Right atrium auricular region (tissue), 2 donors: ENCODE measurements around the gene PDS5A. TPM values are rescaled to one million over a fixed set of nuclear protein-coding genes. Genes with fewer than 3 reads are reported as not detected.

ENCODE experiments used
- DNase-seq: peaks from one replicate; pipeline ENCODE4 v3.0.0-alpha.2; 2019; ENCODE audit warnings: low spot score
- H3K27ac ChIP-seq, 2 donors: fragments of 200-600 bp; sonication (generic); 1 replicate in 1 of 2; 2 replicates in 1 of 2; pipeline ENCODE4 v1.5.1; 2016 to 2019
- H3K27me3 ChIP-seq, 2 donors: fragments of 200-600 bp; sonication (generic); one replicate each; pipeline versions ENCODE4 v1.5.1 to v1.6.0; 2017 to 2019
- H3K36me3 ChIP-seq: fragments of 200-600 bp; sonication (generic); one replicate; pipeline ENCODE4 v1.5.1; 2016
- H3K4me1 ChIP-seq, 2 donors: fragments of 200-600 bp; sonication (generic); one replicate each; pipeline versions ENCODE4 v1.5.1 to v1.6.0; 2017 to 2019
- H3K4me3 ChIP-seq, 2 donors: fragments of 200-600 bp; sonication (generic); 1 replicate in 1 of 2; 2 replicates in 1 of 2; pipeline ENCODE4 v1.5.1; 2017 to 2019; ENCODE audit warnings: mild to moderate bottlenecking in 1 of 2, moderate library complexity in 1 of 2
- H3K9me3 ChIP-seq, 2 donors: fragments of 200-600 bp; sonication (generic); one replicate each; pipeline ENCODE4 v1.5.1; 2019
- total RNA-seq, 2 donors: library from RNA; depleted of rRNA; stranded (reverse); fragments of >200 nt; gene quantifications; one replicate each; pipeline ENCODE4 v1.1.0, GENCODE V29; 2016
- TF ChIP-seq, protein P1 (sequence below), 2 donors: fragments of 200-600 bp; sonication (generic); IDR thresholded peaks; one replicate each; pipeline ENCODE4 v1.5.1; 2019; ENCODE audit warnings: antibody characterized with exemption in 2 of 2

PDS5A gene
- total RNA-seq, 2 donors from 2014 or later = 29.5 to 30.3 TPM

DNA sequence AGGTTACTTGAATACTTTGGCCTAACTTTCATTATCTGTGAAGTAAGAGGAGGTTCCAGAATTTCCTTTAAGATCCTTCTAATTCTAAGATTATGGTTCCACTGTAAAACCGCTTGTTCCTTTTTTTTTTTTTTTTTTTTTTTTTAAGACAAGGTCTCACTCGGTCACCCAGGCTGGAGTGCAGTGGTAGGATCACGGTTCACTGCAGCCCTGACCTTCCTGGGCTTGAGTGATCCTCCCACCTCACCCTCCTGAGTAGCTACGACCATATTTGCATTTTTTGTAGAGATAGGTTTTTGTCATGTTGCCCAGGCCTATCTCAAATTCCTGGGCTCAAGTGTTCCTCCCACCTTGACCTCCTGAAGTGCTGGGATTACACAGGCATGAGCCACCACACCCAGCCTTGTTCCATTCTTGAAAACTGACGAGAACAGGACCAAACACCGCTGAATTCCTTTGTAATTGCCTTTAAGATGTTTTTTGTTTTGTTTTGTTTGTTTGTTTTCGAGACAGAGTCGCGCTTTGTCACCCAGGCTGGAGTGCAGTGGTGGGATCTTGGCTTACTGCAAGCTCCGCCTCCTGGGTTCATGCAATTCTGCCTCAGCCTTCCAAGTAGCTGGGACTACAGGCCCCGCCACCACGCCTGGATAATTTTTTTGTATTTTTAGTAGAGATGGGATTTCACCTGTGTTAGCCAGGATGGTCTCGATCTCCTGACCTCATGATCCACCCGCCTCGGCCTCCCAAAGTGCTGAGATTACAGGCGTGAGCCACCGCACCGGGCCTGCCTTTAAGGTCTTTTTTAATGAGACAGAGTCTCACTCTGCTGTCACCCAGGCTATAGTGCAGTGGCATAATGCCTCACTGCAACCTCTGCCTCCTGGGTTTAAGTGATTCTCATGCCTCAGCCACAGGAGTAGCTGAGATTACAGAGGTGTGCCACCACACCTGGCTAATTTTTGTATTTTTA lies 6.8 kb downstream of the PDS5A start:
- peaks cover 0 to 31% of the 10 kb centered on the region in 2 donors for H3K4me1 ChIP-seq
- peak overlapping the region in 1 of 2 donors; percentile 41 for H3K27ac ChIP-seq
- no peaks in the 10 kb centered on the region for H3K27me3 ChIP-seq
- no peaks in the 10 kb centered on the region for H3K9me3 ChIP-seq
- DNase-seq = no peak
- TF ChIP-seq, protein P1, sequence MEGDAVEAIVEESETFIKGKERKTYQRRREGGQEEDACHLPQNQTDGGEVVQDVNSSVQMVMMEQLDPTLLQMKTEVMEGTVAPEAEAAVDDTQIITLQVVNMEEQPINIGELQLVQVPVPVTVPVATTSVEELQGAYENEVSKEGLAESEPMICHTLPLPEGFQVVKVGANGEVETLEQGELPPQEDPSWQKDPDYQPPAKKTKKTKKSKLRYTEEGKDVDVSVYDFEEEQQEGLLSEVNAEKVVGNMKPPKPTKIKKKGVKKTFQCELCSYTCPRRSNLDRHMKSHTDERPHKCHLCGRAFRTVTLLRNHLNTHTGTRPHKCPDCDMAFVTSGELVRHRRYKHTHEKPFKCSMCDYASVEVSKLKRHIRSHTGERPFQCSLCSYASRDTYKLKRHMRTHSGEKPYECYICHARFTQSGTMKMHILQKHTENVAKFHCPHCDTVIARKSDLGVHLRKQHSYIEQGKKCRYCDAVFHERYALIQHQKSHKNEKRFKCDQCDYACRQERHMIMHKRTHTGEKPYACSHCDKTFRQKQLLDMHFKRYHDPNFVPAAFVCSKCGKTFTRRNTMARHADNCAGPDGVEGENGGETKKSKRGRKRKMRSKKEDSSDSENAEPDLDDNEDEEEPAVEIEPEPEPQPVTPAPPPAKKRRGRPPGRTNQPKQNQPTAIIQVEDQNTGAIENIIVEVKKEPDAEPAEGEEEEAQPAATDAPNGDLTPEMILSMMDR (IDR thresholded peaks at IDR 0.05) = no peak
- H3K36me3 ChIP-seq = peaks cover 12% of the 10 kb centered on the region
- no peak overlapping the region for H3K4me3 ChIP-seq

DNA sequence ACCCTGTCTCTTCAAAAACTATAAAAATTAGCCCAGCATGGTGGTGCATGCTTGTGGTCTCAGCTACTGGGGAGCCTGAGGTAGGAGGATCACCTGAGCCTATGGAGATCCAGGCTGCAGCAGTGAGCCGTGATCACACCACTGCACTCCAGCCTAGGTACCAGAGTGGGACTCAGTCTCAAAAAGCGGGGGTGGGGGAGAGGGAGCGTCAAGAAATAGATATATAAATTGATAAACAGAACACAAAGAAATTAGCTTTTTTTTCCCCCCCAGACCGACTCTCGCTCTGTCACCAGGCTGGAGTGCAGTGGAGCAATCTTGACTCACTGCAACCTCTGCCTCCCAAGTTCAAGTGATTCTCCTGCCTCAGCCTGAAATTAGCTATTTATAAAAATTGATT lies 14.1 kb downstream of the PDS5A start:
- Histone ChIP-seq H3K4me3 (no peak overlapping the region), H3K4me1 (no peaks in the 10 kb centered on the region), H3K9me3 (no peaks in the 10 kb centered on the region), H3K27me3 (no peaks in the 10 kb centered on the region), H3K36me3 (no peaks in the 10 kb centered on the region), H3K27ac (no peak overlapping the region)
- TF ChIP-seq, protein P1 (IDR thresholded peaks at IDR 0.05) = no peak
- DNase-seq = no peak

DNA sequence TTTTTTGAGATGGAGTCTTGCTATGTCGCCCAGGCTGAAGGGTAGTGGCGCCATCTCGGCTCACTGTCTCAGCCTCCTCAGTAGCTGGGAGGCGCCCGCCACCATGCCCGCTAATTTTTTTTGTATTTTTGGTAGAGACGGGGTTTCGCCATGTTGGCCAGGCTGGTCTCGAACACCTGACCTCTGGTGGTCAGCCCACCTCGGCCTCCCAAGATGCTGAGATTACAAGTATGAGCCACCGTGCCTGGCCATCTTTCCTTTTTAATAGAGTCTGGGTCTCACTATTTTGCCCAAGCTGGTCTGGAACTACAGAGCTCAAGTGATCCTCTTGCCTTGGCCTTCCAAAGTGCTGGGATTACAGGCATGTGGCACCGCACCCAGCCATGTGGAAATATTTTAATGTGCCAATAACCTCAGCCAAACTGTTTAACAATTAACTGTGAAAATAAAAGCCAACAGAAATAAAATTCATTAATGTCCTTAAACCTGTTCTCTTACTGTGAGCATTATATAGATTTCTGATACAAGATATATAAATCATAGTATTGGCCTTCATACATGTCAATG lies 16.3 kb downstream of the PDS5A start:
- TF ChIP-seq, protein P1 (IDR thresholded peaks at IDR 0.05) = no peak
- DNase-seq = no peak
- Histone ChIP-seq H3K4me3 (no peak overlapping the region), H3K4me1 (no peaks in the 10 kb centered on the region), H3K36me3 (no peaks in the 10 kb centered on the region), H3K9me3 (no peaks in the 10 kb centered on the region), H3K27me3 (no peaks in the 10 kb centered on the region), H3K27ac (no peak overlapping the region)

DNA sequence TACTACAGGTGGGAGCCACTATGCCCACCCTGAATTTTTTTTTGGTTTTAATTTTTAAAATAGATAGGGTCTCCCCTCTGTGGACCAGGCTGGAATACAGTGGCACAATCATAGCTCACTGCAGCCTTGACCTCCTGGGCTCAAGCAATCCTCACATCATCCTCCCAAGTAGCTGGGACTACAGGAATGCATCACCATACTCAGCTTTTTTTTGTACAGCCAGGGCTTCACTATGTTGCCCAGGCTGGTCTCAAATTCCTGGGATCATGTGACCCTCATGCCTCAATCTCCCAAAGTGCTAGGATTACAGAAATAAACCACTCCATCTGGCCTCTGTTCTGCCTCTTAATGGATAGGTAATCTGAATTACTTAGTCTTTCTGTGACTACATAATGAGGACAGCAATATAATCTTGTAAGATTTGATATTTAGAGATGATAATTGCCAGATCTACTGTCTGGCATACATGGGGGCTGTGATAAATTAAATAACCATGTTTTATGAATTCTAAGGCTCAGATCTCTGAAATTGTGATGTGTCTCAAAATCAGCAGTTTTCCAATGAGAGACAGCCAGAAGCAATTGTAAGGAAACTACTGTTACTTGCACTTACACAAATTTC lies 26.7 kb downstream of the PDS5A start:
- peaks cover 0 to 20% of the 10 kb centered on the region in 2 donors for H3K4me1 ChIP-seq
- H3K4me3 ChIP-seq = no peak overlapping the region
- H3K27me3 ChIP-seq = no peaks in the 10 kb centered on the region
- H3K36me3 ChIP-seq = no peaks in the 10 kb centered on the region
- TF ChIP-seq, protein P1 (IDR thresholded peaks at IDR 0.05) = no peak
- no peak for DNase-seq
- H3K27ac ChIP-seq = no peak overlapping the region
- H3K9me3 ChIP-seq = no peaks in the 10 kb centered on the region

DNA sequence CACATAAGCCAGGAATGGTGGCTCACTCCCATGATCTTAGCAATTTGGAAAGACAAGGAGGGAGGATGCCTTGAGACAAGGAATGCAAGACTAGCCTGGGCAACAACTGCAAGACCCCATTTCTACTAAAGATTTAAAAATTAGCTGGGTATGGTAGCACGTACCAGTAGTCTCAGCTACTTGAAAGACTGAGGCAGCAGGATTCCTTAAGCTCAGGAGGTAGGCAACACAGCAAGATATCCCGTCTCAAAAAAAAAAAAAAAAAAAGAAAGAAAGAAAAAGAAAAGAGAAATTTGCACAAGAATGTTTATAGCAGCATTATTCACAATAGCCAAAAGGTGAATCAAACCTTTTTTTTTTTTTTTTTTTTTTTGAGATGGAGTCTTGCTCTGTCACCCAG lies 29.7 kb downstream of the PDS5A start:
- DNase-seq = no peak
- Histone ChIP-seq H3K27ac (no peak overlapping the region), H3K4me1 (peaks cover 0 to 20% of the 10 kb centered on the region in 2 donors), H3K27me3 (no peaks in the 10 kb centered on the region), H3K9me3 (no peaks in the 10 kb centered on the region), H3K4me3 (no peak overlapping the region), H3K36me3 (no peaks in the 10 kb centered on the region)
- TF ChIP-seq, protein P1 (IDR thresholded peaks at IDR 0.05) = no peak
